NCI-H1417 (cell line): Measurements from ENCODE around the gene VEGFC.
A peak's percentile ranks its signal among the peaks of the same experiment; 100 is the strongest.

Source experiments
- DNase-seq, 3 experiments: peaks; one replicate each; lab custom pipeline; 2025; lab: John Stamatoyannopoulos, UW

The VEGFC gene

GRCh38 chr4:176761872-176762271 lies 30.9 kb downstream of the VEGFC start:
- no peak for DNase-seq

DNA sequence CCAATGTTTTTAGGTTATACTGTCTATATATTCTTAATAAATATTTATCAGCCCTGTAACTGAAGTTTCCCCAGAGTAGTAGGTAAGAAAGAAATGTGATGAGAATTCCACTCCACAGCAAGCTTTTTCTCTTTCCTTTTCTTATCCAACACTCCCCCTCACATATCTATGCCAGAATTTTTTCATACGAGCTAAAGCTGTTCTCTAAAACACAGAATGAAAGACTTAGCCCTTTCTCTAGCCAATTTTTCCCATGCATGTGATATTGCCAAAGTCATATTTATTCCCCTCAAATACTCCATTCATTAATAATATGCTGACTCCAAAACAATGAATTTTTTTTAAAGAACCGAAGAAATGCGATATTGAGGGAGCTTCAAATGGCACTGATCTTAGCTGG lies 32.3 kb downstream of the VEGFC start:
- no peak for DNase-seq

DNA sequence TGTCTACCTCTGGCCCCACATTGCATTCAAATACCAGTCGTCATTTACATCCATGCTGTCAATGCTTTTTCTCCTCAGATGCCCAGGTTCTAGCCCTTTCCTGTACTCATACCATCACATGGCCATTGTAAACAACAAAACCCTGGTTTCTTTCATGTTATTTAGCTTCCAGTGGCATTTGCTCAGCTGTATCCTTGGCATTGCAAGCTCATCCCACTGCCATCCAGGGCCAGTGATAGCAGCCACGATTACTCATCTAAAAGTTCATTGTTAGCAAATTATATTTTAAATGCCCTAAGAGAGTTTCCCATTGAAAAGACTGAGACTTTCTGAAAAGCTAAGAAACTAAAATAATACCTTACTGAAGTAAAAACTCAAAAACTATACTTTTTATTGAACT lies 34.0 kb downstream of the VEGFC start:
- no peak for DNase-seq

DNA sequence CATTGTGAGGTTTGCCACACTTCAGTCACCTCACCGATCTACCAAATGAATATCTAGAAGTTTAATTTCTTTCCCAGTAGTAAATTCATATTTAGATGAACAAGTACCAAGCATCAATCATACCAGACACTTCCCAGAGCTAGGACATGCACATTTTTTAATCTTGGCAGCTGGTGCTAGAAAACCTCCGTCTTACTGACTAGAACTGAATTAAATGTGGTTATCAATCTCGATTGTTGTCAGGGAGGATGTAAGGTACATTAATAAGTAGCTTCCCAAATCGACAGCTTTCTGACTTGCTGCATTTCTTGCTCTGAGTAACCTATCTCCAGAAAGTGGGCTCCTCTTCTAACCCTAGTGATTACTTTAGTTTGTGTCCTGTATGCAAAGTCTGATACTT lies 34.4 kb downstream of the VEGFC start:
- no peak for DNase-seq

DNA sequence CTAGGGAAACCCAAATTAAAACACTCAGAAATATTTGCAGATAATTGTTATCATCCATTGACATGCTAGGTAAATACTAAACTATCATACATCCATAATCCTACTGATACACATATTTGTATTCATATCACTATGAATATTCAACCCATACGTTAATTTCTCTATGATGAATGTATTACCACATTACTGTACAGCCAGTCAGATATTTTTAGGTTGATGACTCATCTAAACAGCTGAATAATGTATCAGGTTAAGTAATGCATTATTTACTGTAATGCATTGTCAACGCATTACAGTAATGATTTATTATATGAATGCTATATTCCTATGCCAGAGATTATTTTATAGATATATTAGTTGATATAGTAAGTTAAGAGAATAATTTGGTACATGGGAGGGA lies 37.1 kb downstream of the VEGFC start:
- DNase-seq, result no peak

DNA sequence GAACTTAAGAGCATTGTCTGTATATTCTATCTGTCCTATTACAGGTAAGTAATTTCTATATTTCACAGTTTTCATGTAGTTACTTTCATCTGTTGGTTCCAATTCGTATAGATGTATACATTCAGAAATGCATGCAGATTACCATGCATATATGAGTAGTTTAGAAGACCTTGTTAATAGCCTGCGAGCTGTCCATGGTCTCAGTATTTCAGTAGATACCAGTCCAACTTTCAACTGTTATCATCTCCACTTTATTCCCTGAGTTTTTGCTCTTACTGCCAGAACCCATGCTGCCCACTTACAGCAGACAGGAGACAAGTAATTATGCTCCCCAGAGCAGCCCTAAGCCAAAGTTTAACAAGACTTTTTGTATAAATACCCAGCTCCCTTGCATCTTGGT lies 37.7 kb downstream of the VEGFC start:
- no peak for DNase-seq

DNA sequence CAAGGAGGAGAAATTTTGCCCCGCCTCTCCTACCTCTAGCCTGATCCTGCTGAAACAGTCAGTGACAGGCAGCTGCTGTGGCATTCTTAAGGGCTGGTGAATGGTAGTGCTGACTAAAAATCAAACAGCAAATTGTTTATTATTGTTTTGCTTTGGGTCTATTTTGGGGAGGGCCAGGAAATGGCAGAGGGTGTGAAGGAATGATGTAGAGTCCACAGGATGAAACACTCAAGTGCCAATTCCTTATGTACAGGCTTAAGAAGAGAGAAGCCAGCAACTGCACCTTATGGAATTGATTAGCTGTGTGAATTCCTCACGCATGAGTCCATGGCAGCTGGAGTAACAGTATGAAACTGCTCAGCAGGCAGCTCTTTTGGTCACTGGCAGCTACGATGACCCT lies 39.7 kb downstream of the VEGFC start:
- DNase-seq, result no peak

DNA sequence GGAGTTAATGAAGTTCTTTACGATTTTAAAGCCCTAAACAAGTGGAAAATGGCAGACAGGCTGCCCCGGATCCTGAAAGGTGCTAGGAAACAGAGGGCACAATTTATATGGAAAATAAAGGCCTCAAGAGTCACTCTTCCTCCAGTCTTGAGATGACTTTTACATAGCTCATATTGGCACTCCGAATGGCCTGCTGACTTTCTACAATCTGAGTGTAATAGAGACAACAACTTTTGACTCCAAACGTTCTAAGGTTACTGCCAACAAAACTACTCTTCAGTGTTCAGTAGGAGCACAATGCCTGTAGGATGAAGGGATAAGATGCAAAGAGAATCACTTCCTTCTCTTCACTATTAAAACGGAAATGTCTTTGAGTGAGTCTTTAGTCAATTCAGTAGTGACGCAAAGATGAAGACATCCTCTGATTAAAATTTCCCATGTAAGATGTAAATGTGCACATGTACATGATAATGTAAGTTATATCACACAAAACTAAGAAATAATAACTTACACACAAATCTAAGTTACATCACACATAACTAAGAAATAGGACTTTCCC lies 40.5 kb downstream of the VEGFC start:
- no peak for DNase-seq

- DNase-seq, result no peak
These were observed 41.7 kb downstream of the VEGFC start for GRCh38 chr4:176751061-176751460.

GRCh38 chr4:176746846-176747245 lies 45.9 kb downstream of the VEGFC start:
- DNase-seq, result no peak

DNA sequence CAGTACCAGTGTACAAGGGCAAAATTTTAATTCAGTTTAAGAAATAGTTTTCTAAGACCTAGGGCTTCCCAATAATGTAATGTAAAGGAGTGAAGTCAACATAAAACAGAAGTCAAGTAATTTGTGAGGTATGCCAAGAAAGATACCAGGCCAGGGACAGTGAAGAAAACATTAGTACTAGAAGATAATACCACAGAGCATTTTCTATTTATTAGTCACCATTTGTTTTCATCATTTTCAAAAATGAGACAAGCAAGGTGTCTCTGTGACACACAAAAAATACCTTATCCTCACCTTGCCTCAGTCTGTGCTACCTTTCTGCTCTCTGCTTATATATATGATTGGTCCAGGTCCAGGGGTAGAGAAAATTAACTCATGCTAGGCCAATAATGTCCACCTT lies 46.8 kb downstream of the VEGFC start:
- DNase-seq, result no peak

DNA sequence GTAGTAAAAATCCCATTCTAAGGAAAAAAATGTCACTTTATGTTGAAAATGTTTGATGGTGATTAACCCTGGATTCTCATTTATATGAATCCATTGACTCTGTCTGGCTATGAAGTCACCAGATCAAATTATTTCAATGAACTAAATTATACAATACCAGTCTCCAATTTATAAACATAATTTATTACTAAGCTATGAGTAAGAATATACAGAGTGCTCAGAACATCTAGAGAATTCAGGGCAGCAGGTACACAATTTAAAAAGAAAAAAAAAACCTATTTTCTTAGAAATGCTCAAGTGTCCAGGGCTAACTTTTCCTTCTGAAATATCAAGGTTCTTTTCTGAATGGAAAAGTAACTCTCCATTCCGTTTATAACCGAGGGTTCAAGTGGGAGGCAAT lies 48.6 kb downstream of the VEGFC start:
- DNase-seq, result no peak

DNA sequence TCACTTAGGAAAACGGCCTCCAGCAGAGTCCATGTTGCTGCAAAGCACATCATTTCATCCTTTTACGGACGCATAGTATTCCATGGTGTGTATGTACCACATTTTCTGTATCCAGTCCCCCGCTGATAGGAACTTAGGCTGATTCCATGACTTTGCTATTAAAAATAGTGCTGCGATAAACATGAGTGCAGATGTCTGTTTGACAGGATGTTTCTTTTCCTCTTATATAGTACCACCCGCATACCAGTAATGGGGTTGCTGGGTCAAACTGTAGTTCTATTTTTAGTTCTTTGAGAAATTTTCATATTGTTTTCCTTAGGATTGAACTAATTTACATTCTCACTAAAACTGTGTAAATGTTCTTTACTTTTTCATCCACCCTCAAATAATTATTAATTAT lies 50.5 kb downstream of the VEGFC start:
- no peak for DNase-seq

DNA sequence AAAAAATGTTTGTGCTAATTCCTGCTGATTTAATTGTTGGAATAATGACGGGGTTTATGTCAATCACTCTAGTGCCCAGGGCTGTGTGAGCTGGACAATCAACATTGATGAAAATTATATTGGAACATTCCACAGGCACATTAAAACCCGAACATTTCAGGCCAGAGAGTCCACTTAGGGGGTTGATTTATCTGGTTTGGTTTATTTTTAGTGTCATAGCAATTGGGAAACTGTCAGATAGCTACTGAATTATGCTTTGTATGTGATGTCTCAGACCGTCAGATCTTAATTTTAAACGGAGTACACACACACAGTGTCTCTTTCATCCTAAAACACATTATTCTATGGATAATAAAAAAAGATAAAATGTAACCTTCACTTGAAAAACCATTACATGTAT lies 51.5 kb downstream of the VEGFC start:
- peak in 1 of 3 experiments; percentile 68 for DNase-seq

GRCh38 chr4:176735300-176735699 lies 57.4 kb downstream of the VEGFC start:
- no peak for DNase-seq

DNA sequence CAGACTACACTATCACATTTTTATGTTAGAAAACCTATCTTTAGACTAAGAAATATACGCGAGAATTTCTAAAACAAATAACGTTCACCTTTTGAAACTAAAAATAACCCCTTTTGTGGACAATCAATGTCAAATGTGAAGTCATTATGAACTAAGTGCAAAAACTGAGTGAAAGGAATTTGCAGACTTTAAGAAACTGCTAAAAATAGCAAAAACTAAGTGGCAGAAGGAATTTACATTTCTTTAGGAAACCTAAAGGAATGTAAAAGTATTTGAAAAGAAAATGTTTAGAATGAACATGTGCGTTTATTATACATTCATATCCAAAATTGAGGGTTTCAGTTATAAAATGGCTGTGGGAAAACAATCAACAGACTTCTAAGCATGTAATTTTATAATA lies 58.3 kb downstream of the VEGFC start:
- no peak for DNase-seq

- no peak for DNase-seq
These were observed 63.2 kb downstream of the VEGFC start for GRCh38 chr4:176729489-176729888.

DNA sequence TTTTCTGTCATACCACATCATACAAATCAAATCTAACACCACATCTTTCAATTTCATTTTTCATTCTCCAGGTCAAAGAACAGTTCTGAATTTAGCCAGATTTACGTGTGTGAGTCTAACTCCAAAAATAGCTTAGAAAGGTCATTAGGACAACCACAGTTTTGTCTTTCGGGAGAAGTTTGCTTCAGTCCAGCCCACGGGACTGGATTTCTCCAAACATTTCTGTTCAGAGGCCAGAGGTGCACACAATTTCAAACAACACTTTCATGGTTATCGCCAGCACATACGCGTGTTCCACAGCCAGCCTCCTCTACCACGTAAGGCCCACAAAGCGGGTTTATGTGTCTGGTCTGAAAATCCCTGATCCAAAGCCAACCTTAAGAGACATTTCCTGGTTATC lies 65.9 kb downstream of the VEGFC start:
- no peak for DNase-seq

DNA sequence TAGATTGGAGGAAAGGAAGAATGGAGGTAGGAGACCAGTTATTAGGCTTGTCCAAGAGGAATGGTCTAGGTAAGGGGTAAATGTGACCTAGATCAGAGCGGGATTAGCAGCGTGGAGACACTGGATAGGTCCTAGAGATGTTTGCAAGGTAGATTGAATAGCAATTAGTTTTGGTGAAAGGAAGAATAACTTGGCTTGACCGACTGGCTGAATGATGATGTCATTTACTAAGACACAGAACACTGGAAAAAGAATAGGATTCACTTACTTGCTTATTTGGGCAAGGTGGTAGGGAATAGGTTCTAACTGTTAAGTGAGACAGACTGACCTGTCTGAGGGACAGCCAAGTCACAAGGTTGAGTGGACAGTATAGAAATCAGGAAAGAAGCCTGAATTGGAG lies 71.3 kb downstream of the VEGFC start:
- DNase-seq, result no peak

DNA sequence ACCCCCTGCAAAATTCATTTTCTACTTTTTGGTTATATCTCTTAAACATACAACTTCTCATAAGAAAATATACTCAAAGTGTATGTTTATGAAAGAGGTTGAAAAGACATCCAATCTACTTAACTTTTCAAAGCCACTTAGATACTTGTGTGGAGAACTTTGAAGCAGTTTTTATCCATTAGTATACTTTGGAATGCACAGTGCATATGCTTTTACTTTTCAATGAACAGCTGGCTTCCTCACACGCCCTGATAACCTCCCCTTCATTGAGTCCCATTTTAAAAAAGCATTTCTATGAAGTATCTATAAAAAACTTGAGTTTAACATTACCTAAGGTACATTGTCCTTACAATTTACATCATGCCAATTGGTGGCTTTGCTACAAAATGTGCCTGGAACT lies 73.8 kb downstream of the VEGFC start:
- DNase-seq, result no peak

GRCh38 chr4:176717237-176717636 lies 75.5 kb downstream of the VEGFC start:
- no peak for DNase-seq

GRCh38 chr4:176709417-176709816 lies 83.3 kb downstream of the VEGFC start:
- DNase-seq, result no peak

DNA sequence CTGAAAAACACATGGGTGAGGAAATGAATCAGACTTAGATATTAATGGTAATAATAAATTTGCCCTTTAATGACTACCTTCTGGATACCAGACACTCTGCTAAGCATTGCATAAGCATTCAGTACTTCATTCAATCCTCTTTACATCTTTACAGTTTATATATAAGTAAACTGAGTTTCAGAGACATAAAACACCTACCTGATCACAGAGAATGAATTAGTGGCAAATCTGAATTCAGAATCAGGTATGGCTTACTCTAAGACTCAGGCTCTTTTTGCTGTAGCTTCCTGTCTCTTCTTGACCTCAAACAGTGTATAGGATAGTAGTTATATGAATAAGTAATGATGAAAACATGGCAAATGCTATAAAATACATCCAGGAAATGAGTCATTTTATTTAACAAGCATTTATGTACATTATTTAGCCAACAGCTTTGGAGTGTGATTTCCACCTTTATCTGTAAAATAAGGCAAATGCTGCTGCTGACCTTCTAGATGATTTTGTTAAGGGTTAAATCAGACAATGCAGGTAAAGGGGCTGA lies 83.9 kb downstream of the VEGFC start:
- DNase-seq, result no peak

- DNase-seq, result no peak
These were observed 102.0 kb downstream of the VEGFC start for GRCh38 chr4:176690716-176691115.
